IMR-90 (cell line): ENCODE measurements around the gene ENDOU. TPM values are rescaled to one million over a fixed set of nuclear protein-coding genes. Genes with fewer than 3 reads are reported as not detected.

Experiments
- ATAC-seq: fragments of 200-7000 bp; cut with Tn5 transposase; 2 replicates; pipeline ENCODE4 v1.9.1; 2020; ENCODE audit warnings: low read depth, mild to moderate bottlenecking, moderate library complexity
- BruUV-seq: library from RNA; stranded (reverse); fragments of 400-500 nt; replicated peaks from 2 replicates; lab custom pipeline; 2021; lab: Mats Ljungman, UMichigan
- CTCF ChIA-PET: fragments of 300-600 bp; formaldehyde crosslinking; extraction: SDS; loops from one replicate; lab custom pipeline; 2021; ENCODE audit warnings: antibody characterized with exemption; lab: Yijun Ruan, JAX
- POLR2A ChIA-PET: fragments of 300-600 bp; sonication (Branson Sonifier 250); formaldehyde crosslinking; loops from one replicate; lab custom pipeline; 2022; ENCODE audit warnings: antibody characterized with exemption; ENCODE audit not compliant: unreplicated experiment; lab: Charles Lee
- DNase-seq: peaks from one replicate; pipeline ENCODE4 v3.0.0; 2013
- H2AFZ ChIP-seq: replicated peaks from 2 replicates; pipeline ENCODE3; 2013; ENCODE audit warnings: low read length, mild to moderate bottlenecking; ENCODE audit not compliant: poor library complexity
- H2AK5ac ChIP-seq: 2 replicates; pipeline ENCODE4 v1.6.1; 2013; ENCODE audit warnings: low read depth, low read length, inconsistent platforms
- H2AK9ac ChIP-seq: replicated peaks from 2 replicates; pipeline ENCODE3; 2013; ENCODE audit warnings: mild to moderate bottlenecking, low read depth, low read length, moderate library complexity; ENCODE audit not compliant: poor library complexity
- H2BK120ac ChIP-seq: 2 replicates; pipeline ENCODE4 v1.6.1; 2013; ENCODE audit warnings: low read depth, low read length, inconsistent platforms
- H2BK15ac ChIP-seq: 3 replicates; pipeline ENCODE4 v1.6.1; 2013; ENCODE audit warnings: low read depth, low read length, inconsistent platforms
- H2BK20ac ChIP-seq: 2 replicates; pipeline ENCODE4 v1.6.1; 2013; ENCODE audit warnings: low read depth, mild to moderate bottlenecking, inconsistent platforms, low read length, moderate library complexity
- H2BK5ac ChIP-seq: 2 replicates; pipeline ENCODE4 v1.6.1; 2013; ENCODE audit warnings: mild to moderate bottlenecking, low read depth, low read length, inconsistent platforms; ENCODE audit not compliant: poor library complexity, severe bottlenecking
- H3K14ac ChIP-seq: replicated peaks from 2 replicates; pipeline ENCODE4 v1.6.1; 2013; ENCODE audit warnings: low read depth, low read length, inconsistent platforms
- H3K18ac ChIP-seq: 2 replicates; pipeline ENCODE4 v1.6.1; 2013; ENCODE audit warnings: low read depth, low read length, control low read depth
- H3K23ac ChIP-seq: 2 replicates; pipeline ENCODE4 v1.6.1; 2013; ENCODE audit warnings: low read depth, low read length, inconsistent platforms
- H3K27ac ChIP-seq: 2 replicates; pipeline ENCODE4 v1.5.1; 2013; ENCODE audit warnings: mild to moderate bottlenecking, control low read depth, low read length; ENCODE audit not compliant: insufficient read depth
- H3K27me3 ChIP-seq: 2 replicates; pipeline ENCODE4 v1.6.1; 2013; ENCODE audit warnings: low read length; ENCODE audit not compliant: control insufficient read depth, insufficient read depth
- H3K36me3 ChIP-seq: 2 replicates; pipeline ENCODE4 v1.6.1; 2013; ENCODE audit warnings: low read length, mixed read lengths; ENCODE audit not compliant: control insufficient read depth, insufficient read depth
- H3K4ac ChIP-seq: 2 replicates; pipeline ENCODE4 v1.6.1; 2013; ENCODE audit warnings: low read depth, low read length, inconsistent platforms
- H3K4me1 ChIP-seq: 2 replicates; pipeline ENCODE4 v1.6.1; 2013; ENCODE audit warnings: low read length, mixed read lengths; ENCODE audit not compliant: control insufficient read depth, insufficient read depth
- H3K4me2 ChIP-seq: 2 replicates; pipeline ENCODE4 v1.6.1; 2013; ENCODE audit warnings: low read depth, mild to moderate bottlenecking, control low read depth, low read length, moderate library complexity
- H3K4me3 ChIP-seq: 2 replicates; pipeline ENCODE4 v1.5.1; 2013; ENCODE audit warnings: low read depth, mild to moderate bottlenecking, control low read depth, low read length, moderate library complexity; ENCODE audit not compliant: insufficient read depth
- H3K56ac ChIP-seq: 2 replicates; pipeline ENCODE4 v1.6.1; 2013; ENCODE audit warnings: low read length, inconsistent platforms; ENCODE audit not compliant: insufficient read depth; ENCODE audit errors: extremely low read depth
- H3K79me1 ChIP-seq, 2 experiments: 2 replicates each; pipeline ENCODE4 v1.6.1; 2013; ENCODE audit warnings: low read length in 2 of 2, inconsistent platforms in 1 of 2, low read depth in 1 of 2
- H3K9ac ChIP-seq: 2 replicates; pipeline ENCODE4 v1.6.1; 2013; ENCODE audit warnings: low read depth, low read length, control low read depth
- H3K9me1 ChIP-seq: 2 replicates; pipeline ENCODE4 v1.6.1; 2013; ENCODE audit warnings: low read length, inconsistent platforms; ENCODE audit not compliant: insufficient read depth
- H3K9me3 ChIP-seq: 2 replicates; pipeline ENCODE4 v1.6.1; 2013; ENCODE audit warnings: low read length; ENCODE audit not compliant: control insufficient read depth, insufficient read depth
- H4K20me1 ChIP-seq: 2 replicates; pipeline ENCODE4 v1.6.1; 2013; ENCODE audit warnings: low read length, inconsistent platforms; ENCODE audit not compliant: insufficient read depth
- H4K5ac ChIP-seq: 2 replicates; pipeline ENCODE4 v1.6.1; 2013; ENCODE audit warnings: mild to moderate bottlenecking, low read depth, low read length, control low read depth
- H4K8ac ChIP-seq, 2 experiments: 2 replicates each; pipeline ENCODE4 v1.6.1; 2013; ENCODE audit warnings: low read depth in 2 of 2, low read length in 2 of 2, control low read depth in 1 of 2, inconsistent platforms in 1 of 2
- H4K91ac ChIP-seq: 2 replicates; pipeline ENCODE4 v1.6.1; 2013; ENCODE audit warnings: low read depth, low read length, inconsistent platforms; ENCODE audit not compliant: insufficient read depth
- CEBPB ChIP-seq: IDR thresholded peaks from 2 replicates; pipeline ENCODE4 v1.6.1; 2012; ENCODE audit warnings: low read depth, low read length, improper control_type of control experiment
- CHD1 ChIP-seq: IDR thresholded peaks from 2 replicates; pipeline ENCODE4 v1.6.1; 2012; ENCODE audit warnings: low read depth, low read length, improper control_type of control experiment
- CTCF ChIP-seq: conservative IDR thresholded peaks from 2 replicates; pipeline ENCODE4 v1.5.1; 2012; ENCODE audit warnings: mild to moderate bottlenecking, low read depth, low read length, improper control_type of control experiment
- ELK1 ChIP-seq: fragments of 150-350 bp; IDR thresholded peaks from 2 replicates; pipeline ENCODE4 v1.6.1; 2016; ENCODE audit warnings: low read depth, mild to moderate bottlenecking, low read length, moderate library complexity, borderline replicate concordance
- NFE2L2 ChIP-seq: fragments of 150-350 bp; IDR thresholded peaks from 2 replicates; pipeline ENCODE4 v1.6.1; 2016; ENCODE audit warnings: low read depth, mild to moderate bottlenecking, low read length
- RAD21 ChIP-seq: IDR thresholded peaks from 2 replicates; pipeline ENCODE4 v1.6.1; 2012; ENCODE audit warnings: low read length, improper control_type of control experiment
- RCOR1 ChIP-seq: IDR thresholded peaks from 2 replicates; pipeline ENCODE4 v1.6.1; 2012; ENCODE audit warnings: mild to moderate bottlenecking, low read length, improper control_type of control experiment; ENCODE audit not compliant: insufficient replicate concordance
- WGBS, 2 experiments: methylation state at CpG; one replicate each; pipeline versions ENCODE4 v1.1.5 to v1.1.7; 2013; ENCODE audit warnings: missing lambda C conversion rate in 2 of 2; ENCODE audit not compliant: insufficient read length in 1 of 2; ENCODE audit errors: extremely low coverage in 2 of 2; 5-methylcytosine and 5-hydroxymethylcytosine counted together
- dilution Hi-C: fragments of 300-500 bp; cut with HindIII; formaldehyde crosslinking; loops from one replicate; pipeline ENCODE4 v1.14.3; 2018; ENCODE audit warnings: low sequenced_read_pairs; ENCODE audit not compliant: unreplicated experiment
- in situ Hi-C: fragments of 300-500 bp; cut with MboI; formaldehyde crosslinking; loops from 3 replicates; pipeline ENCODE4 v1.14.3; 2019; ENCODE audit warnings: low sequenced_read_pairs, inconsistent platforms, mixed read lengths
- intact Hi-C: fragments of 100-400 bp; cut with micrococcal nuclease; formaldehyde crosslinking; loops from 2 replicates; pipeline ENCODE4 v1.10.0; 2022
- polyA plus RNA-seq, 3 experiments: library from polyadenylated mRNA; depleted of rRNA; stranded (reverse); fragments of >200 nt; gene quantifications; 2 replicates each; pipeline ENCODE4 v1.2.3, GENCODE V29; 2012; ENCODE audit warnings: low replicate concordance in 1 of 3
- total RNA-seq: library from RNA; depleted of rRNA; stranded (reverse); fragments of >200 nt; gene quantifications from 2 replicates; pipeline ENCODE4 v1.2.3, GENCODE V29; 2012

The ENDOU gene
- total and polyA plus RNA-seq, 2 of the 4 experiments (the other 2 are of a cell fraction): under 0.01 to 0.09 TPM

GRCh38 chr12:47705566-47706425 is 19.5 kb downstream of the ENDOU start, which contains the start of gene RPAP3 (continued):
- peak; percentile 46 for TF ChIP-seq CTCF
- TF ChIP-seq NFE2L2: 0 out of 2 replicates have a peak, but pooled peaks have one; percentile 37

- Histone ChIP-seq H3K18ac (no peak overlapping the region), H3K27me3 (no peaks in the 10 kb centered on the region), H4K5ac (no peak overlapping the region), H3K4ac (peak overlapping the region; percentile 75), H3K36me3 (peaks cover 3% of the 10 kb centered on the region), H3K27ac (peak overlapping the region; percentile 71; the same call in 1 of the 2 replicates), H2BK120ac (no peak overlapping the region), H2AK9ac (no peak overlapping the region), H3K4me1 (no peaks in the 10 kb centered on the region; the same call in 1 of the 2 replicates), H3K14ac (peak overlapping the region; percentile 91), H3K4me3 (peak overlapping the region; percentile 74), H4K20me1 (peaks cover 4% of the 10 kb centered on the region; the same call in 1 of the 2 replicates), H3K9me1 (peaks cover 9% of the 10 kb centered on the region; the same call in 1 of the 2 replicates), H3K56ac (peak overlapping the region; percentile 39; the same call in 1 of the 2 replicates), H3K9me3 (no peaks in the 10 kb centered on the region), H3K4me2 (peak overlapping the region; percentile 77), H2BK15ac (no peak overlapping the region), H4K91ac (no peak overlapping the region), H3K23ac (peak overlapping the region; percentile 97), H2AK5ac (0 out of 2 replicates have a peak overlapping the region, but pooled peaks have one; percentile 31), H2BK5ac (peak overlapping the region; percentile 22), H3K79me1 (peaks cover 21 to 45% of the 10 kb centered on the region in 2 experiments), H3K9ac (peak overlapping the region; percentile 51), H2AFZ (peak overlapping the region; percentile 95), H4K8ac (peak overlapping the region; percentile 7 to 30; a peak in 3 of 4 replicates), H2BK20ac (no peak overlapping the region)
- in situ Hi-C loops (no loop called here), intact Hi-C loops (no loop called here), dilution Hi-C loops (no loop called here)
- POLR2A ChIA-PET: no interaction called here
- CTCF ChIA-PET: no interaction called here
- ATAC-seq (no peak; the same call in 1 of the 2 replicates), DNase-seq (peak; percentile 8)
- no TSS peak for BruUV-seq
- TF ChIP-seq CEBPB: no peak
- TF ChIP-seq CTCF: no peak
- TF ChIP-seq RAD21: no peak
- TF ChIP-seq NFE2L2: no peak
- TF ChIP-seq RCOR1: no peak
- no peak for TF ChIP-seq CHD1
- no peak for TF ChIP-seq ELK1
- no CpG with 5 or more reads among the region's 9 CpGs for WGBS, 2 experiments
Measured at GRCh38 chr12:47705229-47705565, 20.1 kb downstream of the ENDOU start.
